ENCODE data around the gene ITPR2. TPM values are rescaled to one million over a fixed set of nuclear protein-coding genes. Genes with fewer than 3 reads are reported as not detected.

Gene ITPR2
- total RNA-seq, 1 donor from 2014 or later: 48.1 TPM

GRCh38 chr12:26488351-26488750 is 344.6 kb downstream of the ITPR2 start:
- intact Hi-C loops (cut with DNase I): no loop called here
- Histone ChIP-seq H3K36me3 (peaks cover 0 to 4% of the 10 kb centered on the region in 2 donors), H3K27me3 (no peaks in the 10 kb centered on the region), H3K4me1 (no peaks in the 10 kb centered on the region), H3K27ac (no peak overlapping the region), H3K9me3 (no peaks in the 10 kb centered on the region), H3K4me3 (no peak overlapping the region)
- no peak for DNase-seq (ENCODE audit: extremely low spot score in 2 of 2)
- TF ChIP-seq CTCF (IDR thresholded peaks at IDR 0.05): no peak
- no peak for TF ChIP-seq POLR2A (IDR thresholded peaks at IDR 0.05)
- no peak for TF ChIP-seq POLR2AphosphoS5 (IDR thresholded peaks at IDR 0.05; ENCODE audit: insufficient read depth in 1 of 2, low read depth in 1 of 2)

- intact Hi-C loops (cut with DNase I): no loop called here
- Histone ChIP-seq H3K4me3 (no peak overlapping the region), H3K4me1 (no peaks in the 10 kb centered on the region), H3K27me3 (no peaks in the 10 kb centered on the region), H3K27ac (no peak overlapping the region), H3K36me3 (peaks cover 0 to 13% of the 10 kb centered on the region in 2 donors), H3K9me3 (no peaks in the 10 kb centered on the region)
- no peak for TF ChIP-seq POLR2AphosphoS5 (IDR thresholded peaks at IDR 0.05; ENCODE audit: insufficient read depth in 1 of 2, low read depth in 1 of 2)
- TF ChIP-seq CTCF (IDR thresholded peaks at IDR 0.05): no peak
- no peak for TF ChIP-seq POLR2A (IDR thresholded peaks at IDR 0.05)
- DNase-seq (ENCODE audit: extremely low spot score in 2 of 2): no peak
Measured at GRCh38 chr12:26473291-26473690, 359.7 kb downstream of the ITPR2 start.

- intact Hi-C loops (cut with DNase I): no loop called here
- Histone ChIP-seq H3K36me3 (peaks cover 0 to 4% of the 10 kb centered on the region in 2 donors), H3K4me3 (no peak overlapping the region), H3K27ac (no peak overlapping the region), H3K27me3 (no peaks in the 10 kb centered on the region), H3K9me3 (no peaks in the 10 kb centered on the region), H3K4me1 (no peaks in the 10 kb centered on the region)
- DNase-seq (ENCODE audit: extremely low spot score in 2 of 2): no peak
- no peak for TF ChIP-seq POLR2A (IDR thresholded peaks at IDR 0.05)
- no peak for TF ChIP-seq CTCF (IDR thresholded peaks at IDR 0.05)
- no peak for TF ChIP-seq POLR2AphosphoS5 (IDR thresholded peaks at IDR 0.05; ENCODE audit: insufficient read depth in 1 of 2, low read depth in 1 of 2)
Measured at GRCh38 chr12:26471560-26471959, 361.4 kb downstream of the ITPR2 start.

GRCh38 chr12:26469421-26470180 is 363.4 kb downstream of the ITPR2 start:
- H3K4me3 ChIP-seq: no peak overlapping the region
- TF ChIP-seq CTCF (IDR thresholded peaks at IDR 0.05) (no peak), POLR2A (IDR thresholded peaks at IDR 0.05) (no peak), POLR2AphosphoS5 (IDR thresholded peaks at IDR 0.05; ENCODE audit: insufficient read depth in 1 of 2, low read depth in 1 of 2) (no peak)
- intact Hi-C loops (cut with DNase I): no loop called here
- no peaks in the 10 kb centered on the region for H3K36me3 ChIP-seq
- no peaks in the 10 kb centered on the region for H3K27me3 ChIP-seq
- DNase-seq (ENCODE audit: extremely low spot score in 2 of 2): no peak
- no peaks in the 10 kb centered on the region for H3K9me3 ChIP-seq
- no peak overlapping the region for H3K27ac ChIP-seq
- H3K4me1 ChIP-seq: no peaks in the 10 kb centered on the region

GRCh38 chr12:26467351-26467750 is 365.6 kb downstream of the ITPR2 start:
- Histone ChIP-seq H3K9me3 (no peaks in the 10 kb centered on the region), H3K4me1 (no peaks in the 10 kb centered on the region), H3K4me3 (no peak overlapping the region), H3K36me3 (no peaks in the 10 kb centered on the region), H3K27ac (no peak overlapping the region), H3K27me3 (no peaks in the 10 kb centered on the region)
- intact Hi-C loops (cut with DNase I): no loop called here
- DNase-seq (ENCODE audit: extremely low spot score in 2 of 2): no peak
- TF ChIP-seq CTCF (IDR thresholded peaks at IDR 0.05) (no peak), POLR2A (IDR thresholded peaks at IDR 0.05) (no peak), POLR2AphosphoS5 (IDR thresholded peaks at IDR 0.05; ENCODE audit: insufficient read depth in 1 of 2, low read depth in 1 of 2) (no peak)
